ENCODE results near the gene SPIRE1.

Gene SPIRE1

DNA sequence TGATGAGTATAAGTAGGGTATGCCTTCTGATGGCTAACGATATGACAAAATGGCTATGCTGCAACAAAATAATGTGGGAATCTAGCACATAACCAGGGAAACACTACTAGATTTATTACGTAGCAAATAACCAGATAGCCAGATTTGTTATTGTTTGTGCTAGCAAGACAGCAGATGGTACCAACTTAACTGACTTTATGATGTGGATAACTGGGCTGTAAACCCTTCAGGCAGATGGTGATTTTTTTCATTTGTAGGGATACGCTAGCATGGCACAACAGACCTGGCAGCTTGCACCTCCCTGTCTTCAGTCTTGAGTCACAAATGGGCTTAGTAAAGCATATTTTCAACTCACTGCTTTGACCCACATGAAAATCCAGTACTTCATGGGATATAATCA, 201.5 kb downstream of the SPIRE1 start:
- in situ Hi-C loops (cut with MboI; ENCODE audit: low sequenced_read_pairs) = no loop called here

DNA sequence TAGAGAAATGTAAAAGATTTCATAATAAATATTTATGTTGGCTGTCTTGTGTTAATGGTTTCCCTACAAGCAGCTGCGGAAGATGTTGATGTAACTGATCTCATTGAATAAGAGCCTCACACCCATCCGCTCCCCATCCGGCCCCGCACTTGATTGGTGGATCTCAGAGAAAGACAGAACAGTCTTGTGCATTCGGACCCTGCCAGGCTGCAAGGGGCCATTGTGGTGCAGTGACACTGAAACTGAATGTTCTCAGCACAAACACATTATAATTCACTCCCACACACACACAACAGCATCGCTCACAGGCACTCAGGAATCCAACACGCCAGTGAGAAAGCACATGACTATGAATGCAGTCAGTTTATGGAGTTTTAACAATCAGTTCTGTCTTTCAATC, 202.4 kb downstream of the SPIRE1 start:
- in situ Hi-C loops (cut with MboI; ENCODE audit: low sequenced_read_pairs) = no loop called here

GRCh38 chr18:12452784-12453183, 205.1 kb downstream of the SPIRE1 start:
- in situ Hi-C loops (cut with MboI; ENCODE audit: low sequenced_read_pairs) = no loop called here

DNA sequence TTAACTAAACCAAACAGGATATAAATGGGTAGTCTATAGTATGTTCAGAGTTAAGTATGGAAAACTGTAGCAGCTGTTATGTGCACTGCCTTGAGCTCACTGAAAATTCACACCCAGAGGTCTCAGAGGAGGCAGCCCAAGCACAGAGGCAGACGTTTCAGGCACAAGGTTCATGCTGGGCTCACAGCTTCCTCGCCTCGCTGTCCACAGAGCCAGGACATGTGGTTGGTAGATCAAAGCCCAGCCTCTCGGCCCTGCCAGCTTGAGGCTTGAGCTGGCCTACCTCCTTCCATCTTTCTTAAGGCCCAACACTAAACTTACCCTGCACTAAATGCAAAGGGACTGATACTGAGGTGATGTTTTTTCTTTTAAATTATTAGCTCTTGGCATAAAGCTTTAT, 206.5 kb downstream of the SPIRE1 start:
- in situ Hi-C loops (cut with MboI; ENCODE audit: low sequenced_read_pairs) = no loop called here

GRCh38 chr18:12449051-12449785, 208.7 kb downstream of the SPIRE1 start:
- in situ Hi-C loops (cut with MboI; ENCODE audit: low sequenced_read_pairs) = no loop called here

GRCh38 chr18:12445554-12445953, 212.4 kb downstream of the SPIRE1 start:
- in situ Hi-C loops (cut with MboI; ENCODE audit: low sequenced_read_pairs) = no loop called here

DNA sequence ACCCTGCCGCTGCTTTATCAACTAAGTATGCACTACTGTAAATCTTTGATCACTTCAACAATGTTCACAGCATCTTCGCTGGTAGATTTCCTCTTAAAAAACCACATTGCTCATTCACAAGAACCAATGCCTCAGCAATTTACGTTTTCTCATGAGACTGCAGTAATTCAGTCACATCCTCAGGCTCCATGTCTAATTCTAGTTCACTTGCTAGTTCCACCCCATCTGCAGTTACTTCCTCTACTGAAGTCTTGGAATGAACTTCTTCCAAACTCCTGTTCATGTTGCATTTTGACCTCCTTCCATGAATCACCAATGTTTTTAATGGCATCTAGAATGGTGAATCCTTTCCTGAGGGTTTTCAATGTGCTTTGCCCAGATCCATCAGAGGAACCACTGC, 214.4 kb downstream of the SPIRE1 start:
- in situ Hi-C loops (cut with MboI; ENCODE audit: low sequenced_read_pairs) = no loop called here

GRCh38 chr18:12442946-12443345, 215.0 kb downstream of the SPIRE1 start:
- in situ Hi-C loops (cut with MboI; ENCODE audit: low sequenced_read_pairs) = no loop called here

DNA sequence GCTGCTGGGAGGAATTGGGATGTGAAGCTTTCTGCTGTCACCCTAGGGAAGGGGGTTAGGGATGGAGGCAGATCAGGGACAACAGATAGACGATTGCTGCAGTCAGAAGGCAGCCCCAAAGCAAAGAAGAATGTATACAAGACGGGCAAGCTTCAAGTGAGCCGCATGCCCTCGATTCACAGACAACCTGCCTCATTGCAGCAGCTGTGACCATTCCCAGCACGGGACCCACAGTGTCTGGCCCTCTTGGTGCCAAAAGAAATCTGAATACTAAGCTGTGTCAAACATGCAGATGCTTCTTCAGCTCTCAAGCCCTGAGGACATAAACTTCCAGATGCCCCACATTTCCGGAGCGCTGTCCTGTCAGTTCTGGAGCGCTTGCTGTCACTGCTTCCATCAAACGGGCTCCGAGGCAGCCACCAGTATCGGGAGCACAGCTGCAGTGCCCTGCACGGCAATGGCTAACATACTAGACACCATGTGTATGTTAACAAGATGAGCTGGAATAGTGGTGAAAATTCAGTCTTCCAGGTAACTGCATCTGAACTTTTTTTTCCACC, 216.4 kb downstream of the SPIRE1 start:
- in situ Hi-C loops (cut with MboI; ENCODE audit: low sequenced_read_pairs) = no loop called here

DNA sequence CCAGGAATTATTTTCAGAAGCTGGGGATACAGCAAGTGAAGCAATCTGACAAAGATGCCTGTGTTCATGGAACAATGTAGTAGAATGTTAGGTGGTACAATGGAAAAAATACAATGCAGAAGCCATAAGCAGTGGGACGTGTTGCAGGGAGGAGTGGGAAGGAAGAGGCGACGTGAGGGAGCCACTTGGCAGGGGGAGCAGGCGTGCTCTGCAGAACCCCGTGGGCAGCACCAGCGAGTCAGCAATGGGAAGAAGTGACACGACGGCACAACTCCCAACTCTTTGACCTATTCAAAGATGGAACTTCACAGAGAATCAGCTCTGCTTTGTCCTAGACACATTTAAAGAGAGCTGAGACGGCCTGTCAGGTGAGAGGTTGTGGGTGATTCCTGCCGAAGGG, 219.7 kb downstream of the SPIRE1 start:
- in situ Hi-C loops (cut with MboI; ENCODE audit: low sequenced_read_pairs) = no loop called here

DNA sequence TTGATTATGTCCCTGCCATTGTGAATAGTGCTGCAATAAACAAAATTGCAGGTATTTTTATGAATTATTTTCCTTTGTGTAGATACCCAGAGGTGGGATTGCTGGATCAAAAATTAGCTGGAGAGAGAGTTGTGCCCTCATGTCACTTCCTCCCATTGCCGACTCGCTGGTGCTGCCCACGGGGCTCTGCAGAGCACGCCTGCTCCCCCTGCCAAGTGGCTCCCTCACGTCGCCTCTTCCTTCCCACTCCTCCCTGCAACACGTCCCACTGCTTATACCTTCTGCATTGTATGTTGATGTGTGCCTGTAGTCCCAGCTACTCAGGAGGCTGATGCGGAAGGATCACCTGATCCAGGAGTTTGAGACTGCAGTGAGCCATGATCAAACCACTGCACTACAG, 222.0 kb downstream of the SPIRE1 start:
- in situ Hi-C loops (cut with MboI; ENCODE audit: low sequenced_read_pairs) = no loop called here

DNA sequence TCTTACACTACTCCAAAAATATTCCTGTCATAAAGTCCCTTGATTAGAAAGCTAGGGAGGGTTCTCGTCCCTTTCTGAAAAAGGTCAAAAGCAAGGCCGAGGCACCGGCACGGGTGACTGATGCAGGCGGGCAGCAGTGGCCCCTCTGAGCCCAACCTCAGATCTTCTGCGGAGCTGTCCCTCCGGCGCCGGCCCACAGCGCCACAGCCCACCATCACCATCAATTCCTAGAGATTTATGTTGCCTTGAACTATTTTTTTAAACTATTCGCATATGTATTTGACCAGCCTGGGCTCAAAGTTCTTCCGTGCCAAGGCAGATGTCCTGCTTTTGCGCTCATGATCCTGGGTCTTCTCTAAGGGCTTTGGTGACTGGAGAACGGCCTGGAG, 223.4 kb downstream of the SPIRE1 start:
- in situ Hi-C loops (cut with MboI; ENCODE audit: low sequenced_read_pairs) = no loop called here

- in situ Hi-C loops (cut with MboI; ENCODE audit: low sequenced_read_pairs) = no loop called here
Measured at GRCh38 chr18:12433829-12434540, 223.9 kb downstream of the SPIRE1 start.

DNA sequence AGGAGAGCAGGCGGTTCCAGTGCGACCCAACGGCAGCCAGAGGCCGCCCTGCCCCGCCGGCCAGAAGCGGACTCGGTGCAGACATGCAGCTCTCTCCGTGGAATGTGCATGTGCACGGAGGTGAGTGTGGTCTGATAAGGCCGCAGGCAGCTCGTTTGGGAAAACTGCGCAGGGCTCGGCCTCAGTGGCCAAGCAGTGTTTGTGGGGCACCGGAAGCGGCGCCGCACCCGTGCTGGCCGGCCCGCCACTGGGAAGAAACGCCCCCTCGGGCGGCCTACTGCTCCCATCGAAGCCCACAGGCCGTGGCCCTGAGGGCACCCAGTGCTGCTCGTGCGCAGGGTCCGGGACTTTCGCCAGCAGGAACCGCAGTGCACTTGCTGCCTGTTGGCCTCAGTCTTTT, 225.0 kb downstream of the SPIRE1 start:
- in situ Hi-C loops (cut with MboI; ENCODE audit: low sequenced_read_pairs) = no loop called here

- in situ Hi-C loops (cut with MboI; ENCODE audit: low sequenced_read_pairs) = no loop called here
Measured at GRCh38 chr18:12432196-12432595, 225.7 kb downstream of the SPIRE1 start.

DNA sequence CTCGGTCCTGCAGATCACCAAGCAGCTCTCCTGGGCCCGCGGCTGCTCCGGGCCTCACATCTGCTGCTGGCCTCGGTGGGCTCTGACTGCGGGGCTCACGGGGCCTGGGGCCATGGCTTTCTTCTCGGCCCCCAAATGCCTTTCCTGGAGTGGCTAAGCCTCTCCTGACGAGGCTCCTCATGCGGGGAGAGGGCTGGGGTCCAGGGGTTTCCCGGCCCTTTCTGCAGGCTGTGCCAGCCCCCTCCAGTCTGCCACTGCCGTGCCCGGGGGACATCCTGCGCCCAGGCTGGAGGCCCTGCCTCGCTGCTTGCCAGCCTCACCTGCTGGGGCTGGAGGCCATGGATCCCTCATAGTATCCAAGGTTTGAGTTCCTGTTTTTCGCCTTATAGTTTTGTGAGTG, 226.3 kb downstream of the SPIRE1 start:
- in situ Hi-C loops (cut with MboI; ENCODE audit: low sequenced_read_pairs) = no loop called here

DNA sequence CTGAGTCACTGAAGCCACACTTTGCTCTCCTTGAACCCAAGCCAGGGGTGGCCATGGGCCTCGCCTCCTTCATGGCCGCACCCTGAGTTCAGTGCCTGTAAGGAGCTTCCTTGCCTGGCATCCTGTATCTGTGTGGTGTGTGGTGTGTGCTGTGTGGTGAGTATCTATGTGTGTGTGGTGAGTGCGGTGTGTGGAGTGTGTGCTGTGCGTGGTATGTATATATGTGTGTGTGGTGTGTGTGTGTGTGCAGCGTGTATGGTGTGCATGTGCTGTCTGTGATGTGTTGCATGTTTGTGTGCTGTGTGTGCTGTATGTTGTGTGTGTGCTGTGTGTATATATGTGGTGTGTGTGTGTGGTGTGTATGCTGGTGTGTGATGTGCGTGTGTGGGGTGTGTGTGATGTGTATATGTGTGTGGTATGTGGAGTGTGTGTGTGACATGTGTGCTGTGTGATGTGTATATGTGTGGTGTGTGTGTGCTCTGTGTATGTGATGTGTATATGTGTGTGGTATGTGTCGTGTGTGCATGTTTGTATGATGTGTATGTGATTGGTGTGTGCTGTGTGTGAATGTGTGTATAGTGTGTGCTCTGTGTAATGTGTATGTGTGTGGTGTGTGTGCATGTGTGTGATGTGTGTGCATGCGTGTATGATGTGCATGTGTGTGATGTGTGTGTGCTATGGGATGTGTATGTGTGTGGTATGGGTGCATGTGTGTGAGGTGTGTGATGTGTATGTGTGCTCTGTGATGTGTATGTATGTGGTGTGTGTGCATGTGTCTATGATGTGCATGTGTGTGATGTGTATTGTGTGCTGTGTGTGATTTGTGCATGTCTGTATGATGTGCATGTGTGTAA, 227.5 kb downstream of the SPIRE1 start:
- in situ Hi-C loops (cut with MboI; ENCODE audit: low sequenced_read_pairs) = no loop called here

GRCh38 chr18:12429556-12429955, 228.4 kb downstream of the SPIRE1 start:
- in situ Hi-C loops (cut with MboI; ENCODE audit: low sequenced_read_pairs) = no loop called here

GRCh38 chr18:12428923-12429322, 229.0 kb downstream of the SPIRE1 start:
- in situ Hi-C loops (cut with MboI; ENCODE audit: low sequenced_read_pairs) = no loop called here

DNA sequence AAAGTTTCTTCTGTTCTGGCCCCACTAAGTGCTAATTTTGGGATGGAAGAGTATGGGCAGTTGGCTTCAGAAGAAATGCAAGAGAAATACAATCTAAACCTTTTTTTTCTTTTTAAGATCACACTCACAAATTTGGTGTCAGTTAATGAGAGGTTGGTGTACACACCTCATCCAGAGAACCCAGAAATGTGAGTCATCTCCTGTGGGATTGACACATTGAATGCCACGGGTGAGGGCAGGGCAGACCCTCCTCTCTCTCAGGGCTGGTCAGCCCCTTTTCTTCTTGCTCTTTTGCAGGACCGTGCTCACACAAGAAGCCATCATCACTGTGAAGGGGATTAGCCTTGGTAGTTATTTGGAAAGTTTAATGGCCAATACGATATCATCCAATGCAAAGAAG, 231.0 kb downstream of the SPIRE1 start:
- in situ Hi-C loops (cut with MboI; ENCODE audit: low sequenced_read_pairs) = no loop called here

- in situ Hi-C loops (cut with MboI; ENCODE audit: low sequenced_read_pairs) = no loop called here
Measured at GRCh38 chr18:12424252-12424651, 233.7 kb downstream of the SPIRE1 start.
